Loucy (cell line): ENCODE measurements around the gene CUEDC2.

Experiments used
- CTCF ChIP-seq: fragments of 200-600 bp; sonication (generic); conservative IDR thresholded peaks from 2 replicates; pipeline ENCODE4 v1.5.1; 2014; ENCODE audit warnings: mild to moderate bottlenecking, antibody characterized with exemption, low read length
- EZH2phosphoT487 ChIP-seq: fragments of 200-600 bp; IDR thresholded peaks from 2 replicates; pipeline ENCODE4 v1.6.1; 2018; ENCODE audit warnings: antibody characterized with exemption, mild to moderate bottlenecking, moderate library complexity, borderline replicate concordance

DNA sequence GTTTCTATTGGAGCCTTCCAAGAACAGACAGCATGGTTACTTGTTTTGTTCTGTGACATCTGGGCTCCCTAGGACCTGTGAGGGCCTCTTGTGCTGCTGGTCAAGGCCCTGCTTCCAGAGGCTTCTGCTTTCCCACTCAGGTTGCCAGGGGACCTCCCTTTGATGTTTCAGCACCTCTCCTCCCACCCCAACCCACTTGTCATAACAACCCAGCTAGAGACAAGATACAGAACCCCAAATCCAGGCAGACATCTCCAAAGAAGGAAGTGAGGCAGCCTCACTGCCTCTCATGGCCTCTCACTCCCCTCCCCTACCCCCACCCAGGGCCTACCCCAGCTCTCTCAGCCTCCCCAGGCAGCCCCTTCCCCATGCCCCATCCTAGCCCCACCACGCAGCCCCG, 25.6 kb downstream of the CUEDC2 start:
- no peak for TF ChIP-seq CTCF
- no peak for TF ChIP-seq EZH2phosphoT487
